ENCODE measurements around the gene DOCK4. TPM values are rescaled to one million over a fixed set of nuclear protein-coding genes. Genes with fewer than 3 reads are reported as not detected.

Gene DOCK4
- total RNA-seq, 6 experiments from 2014 or later = 9.4 to 29.9 (median 22.8) TPM

GRCh38 chr7:111903797-111904196 is 302.4 kb downstream of the DOCK4 start:
- H3K36me3 ChIP-seq = peaks cover 0 to 15% (median 0%) of the 10 kb centered on the region in 4 donors
- no peak for ATAC-seq

GRCh38 chr7:111903016-111903415 is 303.2 kb downstream of the DOCK4 start:
- H3K27ac ChIP-seq = no peak overlapping the region
- DNase-seq (no peak), ATAC-seq (no peak)
- intact Hi-C loops (cut with DNase I) = no loop called here
- TF ChIP-seq CTCF (IDR thresholded peaks at IDR 0.05) = no peak
- no peak overlapping the region for H3K4me3 ChIP-seq
- H3K9me3 ChIP-seq = no peaks in the 10 kb centered on the region
- peaks cover 0 to 15% (median 0%) of the 10 kb centered on the region in 4 donors for H3K36me3 ChIP-seq
- H3K4me1 ChIP-seq = no peaks in the 10 kb centered on the region
- H3K27me3 ChIP-seq = no peaks in the 10 kb centered on the region
- WGBS (ENCODE audit: insufficient coverage, low coverage, low lambda C conversion rate, missing lambda C conversion rate) = 64% methylated on average over 1 of the region's 1 CpG

More at GRCh38 chr7:111903797-111904196, 302.4 kb downstream of the DOCK4 start:
- Histone ChIP-seq H3K4me3 (no peak overlapping the region), H3K9me3 (no peaks in the 10 kb centered on the region), H3K27me3 (no peaks in the 10 kb centered on the region), H3K4me1 (no peaks in the 10 kb centered on the region), H3K27ac (no peak overlapping the region)
- TF ChIP-seq CTCF (IDR thresholded peaks at IDR 0.05) (no peak), POLR2A (IDR thresholded peaks at IDR 0.05) (no peak)
- intact Hi-C loops (cut with DNase I) = no loop called here
- DNase-seq = no peak
- 94% methylated on average over 2 of the region's 2 CpGs for WGBS (ENCODE audit: insufficient coverage, low coverage, low lambda C conversion rate, missing lambda C conversion rate)

- ATAC-seq = no peak
- no peak overlapping the region for H3K27ac ChIP-seq
- no peaks in the 10 kb centered on the region for H3K9me3 ChIP-seq
- no peak for DNase-seq
- whole genome bisulfite sequencing (ENCODE audit: insufficient coverage, low coverage, low lambda C conversion rate, missing lambda C conversion rate) = 97% methylated on average over 5 of the region's 7 CpGs
- intact Hi-C loops (cut with DNase I) = no loop called here
- H3K4me3 ChIP-seq = no peak overlapping the region
- H3K4me1 ChIP-seq = no peaks in the 10 kb centered on the region
- no peak for TF ChIP-seq CTCF (IDR thresholded peaks at IDR 0.05)
- TF ChIP-seq POLR2A (IDR thresholded peaks at IDR 0.05) = no peak
- peaks cover 0 to 15% (median 0%) of the 10 kb centered on the region in 4 donors for H3K36me3 ChIP-seq
- H3K27me3 ChIP-seq = no peaks in the 10 kb centered on the region
Observed at GRCh38 chr7:111900283-111900682, 305.9 kb downstream of the DOCK4 start.

- TF ChIP-seq CTCF (IDR thresholded peaks at IDR 0.05) (no peak), POLR2A (IDR thresholded peaks at IDR 0.05) (no peak)
- intact Hi-C loops (cut with DNase I) = no loop called here
- ATAC-seq (no peak), DNase-seq (no peak)
- Histone ChIP-seq H3K9me3 (no peaks in the 10 kb centered on the region), H3K27ac (no peak overlapping the region), H3K36me3 (peaks cover 0 to 2% (median 0%) of the 10 kb centered on the region in 4 donors), H3K4me3 (no peak overlapping the region), H3K27me3 (no peaks in the 10 kb centered on the region), H3K4me1 (no peaks in the 10 kb centered on the region)
- WGBS (ENCODE audit: insufficient coverage, low coverage, low lambda C conversion rate, missing lambda C conversion rate) = 60% methylated on average over 2 of the region's 2 CpGs
Observed at GRCh38 chr7:111895049-111895448, 311.1 kb downstream of the DOCK4 start.

GRCh38 chr7:111894518-111894917 is 311.7 kb downstream of the DOCK4 start:
- Histone ChIP-seq H3K4me1 (no peaks in the 10 kb centered on the region), H3K4me3 (no peak overlapping the region), H3K27ac (no peak overlapping the region), H3K9me3 (no peaks in the 10 kb centered on the region), H3K27me3 (no peaks in the 10 kb centered on the region), H3K36me3 (no peaks in the 10 kb centered on the region)
- no peak for ATAC-seq
- WGBS (ENCODE audit: insufficient coverage, low coverage, low lambda C conversion rate, missing lambda C conversion rate) = 88% methylated on average over 1 of the region's 1 CpG
- DNase-seq = no peak
- intact Hi-C loops (cut with DNase I) = no loop called here
- TF ChIP-seq CTCF (IDR thresholded peaks at IDR 0.05) (no peak), POLR2A (IDR thresholded peaks at IDR 0.05) (no peak)
